HEK293 (cell line): ENCODE data around the gene RGS7BP.

Source experiments
- CTCF ChIA-PET: fragments of 350-600 bp; formaldehyde crosslinking; extraction: SDS; loops from one replicate; lab custom pipeline; 2021; ENCODE audit warnings: antibody characterized with exemption; lab: Yijun Ruan, JAX
- POLR2A ChIA-PET: fragments of 300-600 bp; formaldehyde crosslinking; extraction: SDS; loops from one replicate; lab custom pipeline; 2020; ENCODE audit warnings: antibody characterized with exemption, inconsistent platforms; lab: Yijun Ruan, JAX
- H3K27ac ChIP-seq: fragments of 200-500 bp; sonication (Bioruptor generic); 2 replicates; pipeline ENCODE4 v1.5.1; 2014; ENCODE audit warnings: low read depth, low read length, control low read depth, inconsistent platforms; ENCODE audit errors: extremely low read depth
- H3K36me3 ChIP-seq, 2 experiments: fragments of 200-500 bp in 1 of 2; sonication (Bioruptor generic) in 1 of 2; 1 replicate in 1 of 2; 2 replicates in 1 of 2; pipeline ENCODE4 v1.5.1; 2014 to 2017; ENCODE audit warnings: inconsistent platforms in 2 of 2, low read length in 2 of 2; ENCODE audit not compliant: control insufficient read depth in 2 of 2, insufficient read depth in 1 of 2
- H3K4me1 ChIP-seq: fragments of 200-500 bp; sonication (Bioruptor generic); 2 replicates; pipeline ENCODE4 v1.5.1; 2014; ENCODE audit warnings: mild to moderate bottlenecking, low read length, inconsistent platforms; ENCODE audit not compliant: control insufficient read depth, insufficient read depth
- H3K4me3 ChIP-seq: 2 replicates; pipeline ENCODE4 v1.5.1; 2011; ENCODE audit warnings: low read depth, mild to moderate bottlenecking, control low read depth, low read length, moderate library complexity
- H3K9me3 ChIP-seq: fragments of 200-500 bp; sonication (Bioruptor generic); 2 replicates; pipeline ENCODE4 v1.5.1; 2014; ENCODE audit warnings: low read depth, low read length, inconsistent platforms; ENCODE audit not compliant: control insufficient read depth, insufficient read depth
- BCL11A ChIP-seq: fragments of 450-650 bp; formaldehyde crosslinking; IDR thresholded peaks from 2 replicates; pipeline ENCODE4 v1.5.1; 2016; ENCODE audit warnings: low read depth, missing biosample characterization, missing genetic modification characterization
- HOXD13 ChIP-seq: sonication (generic); formaldehyde crosslinking; IDR thresholded peaks from 2 replicates; pipeline ENCODE4 v1.8.0; 2022; ENCODE audit warnings: missing genetic modification reagents, borderline replicate concordance
- REPIN1 ChIP-seq: fragments of 450-650 bp; formaldehyde crosslinking; IDR thresholded peaks from 2 replicates; pipeline ENCODE4 v1.5.1; 2017; ENCODE audit warnings: missing biosample characterization, missing genetic modification characterization, low read depth
- TCF7L2 ChIP-seq: IDR thresholded peaks from 2 replicates; pipeline ENCODE4 v1.6.1; 2011; ENCODE audit warnings: low read depth, mild to moderate bottlenecking, inconsistent platforms, low read length, moderate library complexity, borderline replicate concordance
- TRIM28 ChIP-seq: IDR thresholded peaks from 2 replicates; pipeline ENCODE4 v1.6.1; 2011; ENCODE audit warnings: low read length, control low read depth, borderline replicate concordance
- WT1 ChIP-seq: fragments of 450-650 bp; formaldehyde crosslinking; IDR thresholded peaks from 2 replicates; pipeline ENCODE4 v1.5.1; 2016; ENCODE audit warnings: missing biosample characterization, missing genetic modification characterization
- ZBTB21 ChIP-seq: fragments of 450-650 bp; formaldehyde crosslinking; IDR thresholded peaks from 2 replicates; pipeline ENCODE4 v1.5.1; 2017; ENCODE audit warnings: missing biosample characterization, missing genetic modification characterization
- ZBTB7A ChIP-seq: fragments of 450-650 bp; formaldehyde crosslinking; IDR thresholded peaks from 2 replicates; pipeline ENCODE4 v1.5.1; 2016; ENCODE audit warnings: low read depth, missing biosample characterization, missing genetic modification characterization
- ZNF114 ChIP-seq: fragments of 450-650 bp; formaldehyde crosslinking; IDR thresholded peaks from 2 replicates; pipeline ENCODE4 v1.5.0; 2017; ENCODE audit warnings: missing biosample characterization, missing genetic modification characterization
- ZNF19 ChIP-seq: fragments of 450-650 bp; formaldehyde crosslinking; IDR thresholded peaks from 2 replicates; pipeline ENCODE4; 2016; ENCODE audit warnings: missing biosample characterization, missing genetic modification characterization, low read depth
- ZNF202 ChIP-seq: fragments of 450-650 bp; formaldehyde crosslinking; IDR thresholded peaks from 2 replicates; pipeline ENCODE4 v1.5.1; 2016; ENCODE audit warnings: missing biosample characterization, missing genetic modification characterization, borderline replicate concordance
- ZNF24 ChIP-seq: fragments of 450-650 bp; formaldehyde crosslinking; IDR thresholded peaks from 2 replicates; pipeline ENCODE4 v1.5.1; 2016; ENCODE audit warnings: missing biosample characterization, missing genetic modification characterization
- ZNF423 ChIP-seq: fragments of 450-650 bp; formaldehyde crosslinking; IDR thresholded peaks from 2 replicates; pipeline ENCODE4 v1.5.1; 2016; ENCODE audit warnings: missing biosample characterization, missing genetic modification characterization
- ZNF48 ChIP-seq: fragments of 450-650 bp; formaldehyde crosslinking; IDR thresholded peaks from 2 replicates; pipeline ENCODE4 v1.5.1; 2016; ENCODE audit warnings: missing biosample characterization, missing genetic modification characterization
- ZNF548 ChIP-seq: fragments of 450-650 bp; formaldehyde crosslinking; IDR thresholded peaks from 2 replicates; pipeline ENCODE4 v1.5.1; 2016; ENCODE audit warnings: missing biosample characterization, missing genetic modification characterization
- ZNF624 ChIP-seq: fragments of 450-650 bp; formaldehyde crosslinking; IDR thresholded peaks from 2 replicates; pipeline ENCODE4 v1.5.1; 2017; ENCODE audit warnings: missing biosample characterization, missing genetic modification characterization
- ZNF677 ChIP-seq: fragments of 450-650 bp; IDR thresholded peaks from 2 replicates; pipeline ENCODE4 v1.5.0; 2018; ENCODE audit warnings: missing biosample characterization, mild to moderate bottlenecking, missing genetic modification characterization, moderate library complexity
- ZNF701 ChIP-seq: fragments of 450-650 bp; formaldehyde crosslinking; IDR thresholded peaks from 2 replicates; pipeline ENCODE4 v1.5.1; 2016; ENCODE audit warnings: missing biosample characterization, missing genetic modification characterization
- ZNF768 ChIP-seq: fragments of 450-650 bp; formaldehyde crosslinking; IDR thresholded peaks from 2 replicates; pipeline ENCODE4 v1.5.1; 2018; ENCODE audit warnings: missing biosample characterization, mild to moderate bottlenecking, missing genetic modification characterization
- TF ChIP-seq, protein P1 (sequence below): fragments of 450-650 bp; formaldehyde crosslinking; IDR thresholded peaks from 2 replicates; pipeline ENCODE4 v1.5.1; 2016; ENCODE audit warnings: missing biosample characterization, missing genetic modification characterization
- TF ChIP-seq, protein P2 (sequence below): fragments of 450-650 bp; formaldehyde crosslinking; IDR thresholded peaks from 2 replicates; pipeline ENCODE4 v1.5.1; 2016; ENCODE audit warnings: missing biosample characterization, missing genetic modification characterization
- TF ChIP-seq, protein P3 (sequence below): fragments of 450-650 bp; formaldehyde crosslinking; IDR thresholded peaks from 2 replicates; pipeline ENCODE4 v1.5.1; 2017; ENCODE audit warnings: missing biosample characterization, missing genetic modification characterization
- TF ChIP-seq, protein P4 (sequence below): fragments of 450-650 bp; formaldehyde crosslinking; IDR thresholded peaks from 2 replicates; pipeline ENCODE4 v1.5.1; 2016; ENCODE audit warnings: missing biosample characterization, missing genetic modification characterization
- TF ChIP-seq, protein P5 (sequence below): fragments of 450-650 bp; IDR thresholded peaks from 2 replicates; pipeline ENCODE4 v1.5.1; 2018; ENCODE audit warnings: missing biosample characterization, missing genetic modification characterization
- TF ChIP-seq, protein P6 (sequence below): fragments of 450-650 bp; formaldehyde crosslinking; IDR thresholded peaks from 2 replicates; pipeline ENCODE4 v1.5.1; 2017; ENCODE audit warnings: missing biosample characterization, missing genetic modification characterization

Gene RGS7BP

DNA sequence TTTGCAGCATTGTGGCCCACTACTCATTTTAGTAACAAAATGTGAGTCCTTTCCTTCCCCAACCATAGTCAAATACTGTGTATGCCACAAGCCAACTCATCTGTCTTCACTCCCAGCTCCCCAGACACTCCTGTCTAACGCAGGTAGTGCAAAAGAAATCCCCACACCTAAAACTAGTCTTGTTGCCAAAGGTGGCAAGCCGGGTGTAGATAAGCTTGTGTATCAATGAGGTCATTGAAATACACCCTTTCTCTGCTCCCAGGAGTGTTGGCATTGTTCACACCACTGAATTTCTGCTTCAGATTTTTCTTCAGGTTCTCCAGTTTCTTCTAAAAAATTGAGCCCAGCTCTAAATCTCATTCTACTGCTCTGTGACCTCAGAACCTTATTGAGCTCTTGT, 19.7 kb upstream of the RGS7BP start:
- Histone ChIP-seq H3K36me3 (no peaks in the 10 kb centered on the region), H3K27ac (no peak overlapping the region)
- POLR2A ChIA-PET, result no interaction called here
- TF ChIP-seq TCF7L2, result no peak
- TF ChIP-seq HOXD13 (CRISPR knock-in tag), result no peak
- no peak for TF ChIP-seq BCL11A (tag by site-specific recombination)
- TF ChIP-seq ZNF677 (tag by site-specific recombination), result no peak
- no peak for TF ChIP-seq ZNF701 (tag by site-specific recombination)
- TF ChIP-seq ZNF24, result no peak
- TF ChIP-seq, protein P1, sequence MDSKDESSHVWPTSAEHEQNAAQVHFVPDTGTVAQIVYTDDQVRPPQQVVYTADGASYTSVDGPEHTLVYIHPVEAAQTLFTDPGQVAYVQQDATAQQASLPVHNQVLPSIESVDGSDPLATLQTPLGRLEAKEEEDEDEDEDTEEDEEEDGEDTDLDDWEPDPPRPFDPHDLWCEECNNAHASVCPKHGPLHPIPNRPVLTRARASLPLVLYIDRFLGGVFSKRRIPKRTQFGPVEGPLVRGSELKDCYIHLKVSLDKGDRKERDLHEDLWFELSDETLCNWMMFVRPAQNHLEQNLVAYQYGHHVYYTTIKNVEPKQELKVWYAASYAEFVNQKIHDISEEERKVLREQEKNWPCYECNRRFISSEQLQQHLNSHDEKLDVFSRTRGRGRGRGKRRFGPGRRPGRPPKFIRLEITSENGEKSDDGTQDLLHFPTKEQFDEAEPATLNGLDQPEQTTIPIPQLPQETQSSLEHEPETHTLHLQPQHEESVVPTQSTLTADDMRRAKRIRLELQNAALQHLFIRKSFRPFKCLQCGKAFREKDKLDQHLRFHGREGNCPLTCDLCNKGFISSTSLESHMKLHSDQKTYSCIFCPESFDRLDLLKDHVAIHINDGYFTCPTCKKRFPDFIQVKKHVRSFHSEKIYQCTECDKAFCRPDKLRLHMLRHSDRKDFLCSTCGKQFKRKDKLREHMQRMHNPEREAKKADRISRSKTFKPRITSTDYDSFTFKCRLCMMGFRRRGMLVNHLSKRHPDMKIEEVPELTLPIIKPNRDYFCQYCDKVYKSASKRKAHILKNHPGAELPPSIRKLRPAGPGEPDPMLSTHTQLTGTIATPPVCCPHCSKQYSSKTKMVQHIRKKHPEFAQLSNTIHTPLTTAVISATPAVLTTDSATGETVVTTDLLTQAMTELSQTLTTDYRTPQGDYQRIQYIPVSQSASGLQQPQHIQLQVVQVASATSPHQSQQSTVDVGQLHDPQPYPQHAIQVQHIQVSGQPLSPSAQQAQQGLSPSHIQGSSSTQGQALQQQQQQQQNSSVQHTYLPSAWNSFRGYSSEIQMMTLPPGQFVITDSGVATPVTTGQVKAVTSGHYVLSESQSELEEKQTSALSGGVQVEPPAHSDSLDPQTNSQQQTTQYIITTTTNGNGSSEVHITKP (tag by site-specific recombination), result no peak
- TF ChIP-seq, protein P2, sequence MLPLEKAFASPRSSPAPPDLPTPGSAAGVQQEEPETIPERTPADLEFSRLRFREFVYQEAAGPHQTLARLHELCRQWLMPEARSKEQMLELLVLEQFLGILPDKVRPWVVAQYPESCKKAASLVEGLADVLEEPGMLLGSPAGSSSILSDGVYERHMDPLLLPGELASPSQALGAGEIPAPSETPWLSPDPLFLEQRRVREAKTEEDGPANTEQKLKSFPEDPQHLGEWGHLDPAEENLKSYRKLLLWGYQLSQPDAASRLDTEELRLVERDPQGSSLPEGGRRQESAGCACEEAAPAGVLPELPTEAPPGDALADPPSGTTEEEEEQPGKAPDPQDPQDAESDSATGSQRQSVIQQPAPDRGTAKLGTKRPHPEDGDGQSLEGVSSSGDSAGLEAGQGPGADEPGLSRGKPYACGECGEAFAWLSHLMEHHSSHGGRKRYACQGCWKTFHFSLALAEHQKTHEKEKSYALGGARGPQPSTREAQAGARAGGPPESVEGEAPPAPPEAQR (tag by site-specific recombination), result no peak
- TF ChIP-seq, all 188 proteins: peak for 0
- Histone ChIP-seq H3K4me3 (no peak overlapping the region), H3K4me1 (no peaks in the 10 kb centered on the region), H3K9me3 (no peaks in the 10 kb centered on the region)
- CTCF ChIA-PET, result no interaction called here

DNA sequence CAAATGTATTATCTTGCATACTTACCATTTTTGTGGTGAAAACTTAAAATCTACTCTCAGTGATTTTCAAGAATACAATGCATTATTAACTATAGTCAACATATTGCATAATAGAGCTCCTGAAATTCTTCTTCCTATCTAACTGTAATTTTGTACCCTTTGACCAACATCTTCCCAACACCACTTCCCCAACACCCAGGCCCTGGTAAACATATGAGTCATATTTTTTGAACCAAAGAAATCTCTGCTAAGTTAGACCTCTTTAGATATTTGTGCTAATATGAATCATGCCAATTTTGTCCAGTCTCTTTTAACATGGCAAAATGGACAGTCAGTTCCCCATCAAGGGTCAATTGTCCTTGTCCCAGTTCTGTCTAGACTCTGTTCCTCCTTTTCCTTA, 18.5 kb upstream of the RGS7BP start:
- H3K27ac ChIP-seq, result no peak overlapping the region
- no peaks in the 10 kb centered on the region for H3K4me1 ChIP-seq
- ChIA-PET CTCF (interaction anchor here (1.0 kb wide), 1 partner anchor 10 kb away, joined by 3 read pairs; no protein-coding TSS in a partner anchor), POLR2A (no interaction called here)
- H3K9me3 ChIP-seq, result no peaks in the 10 kb centered on the region
- H3K36me3 ChIP-seq, result no peaks in the 10 kb centered on the region
- H3K4me3 ChIP-seq, result no peak overlapping the region
- TF ChIP-seq ZNF202 (tag by site-specific recombination) (no peak), ZNF114 (tag by site-specific recombination) (no peak), ZNF548 (tag by site-specific recombination) (no peak), TRIM28 (no peak), ZNF48 (tag by site-specific recombination) (no peak), ZBTB21 (tag by site-specific recombination) (no peak), REPIN1 (tag by site-specific recombination) (no peak), ZNF19 (no peak), ZNF423 (tag by site-specific recombination) (no peak), ZNF768 (tag by site-specific recombination) (no peak), ZBTB7A (tag by site-specific recombination) (no peak), ZNF624 (tag by site-specific recombination) (no peak), WT1 (tag by site-specific recombination) (no peak), ZNF24 (no peak)
- TF ChIP-seq, protein P3, sequence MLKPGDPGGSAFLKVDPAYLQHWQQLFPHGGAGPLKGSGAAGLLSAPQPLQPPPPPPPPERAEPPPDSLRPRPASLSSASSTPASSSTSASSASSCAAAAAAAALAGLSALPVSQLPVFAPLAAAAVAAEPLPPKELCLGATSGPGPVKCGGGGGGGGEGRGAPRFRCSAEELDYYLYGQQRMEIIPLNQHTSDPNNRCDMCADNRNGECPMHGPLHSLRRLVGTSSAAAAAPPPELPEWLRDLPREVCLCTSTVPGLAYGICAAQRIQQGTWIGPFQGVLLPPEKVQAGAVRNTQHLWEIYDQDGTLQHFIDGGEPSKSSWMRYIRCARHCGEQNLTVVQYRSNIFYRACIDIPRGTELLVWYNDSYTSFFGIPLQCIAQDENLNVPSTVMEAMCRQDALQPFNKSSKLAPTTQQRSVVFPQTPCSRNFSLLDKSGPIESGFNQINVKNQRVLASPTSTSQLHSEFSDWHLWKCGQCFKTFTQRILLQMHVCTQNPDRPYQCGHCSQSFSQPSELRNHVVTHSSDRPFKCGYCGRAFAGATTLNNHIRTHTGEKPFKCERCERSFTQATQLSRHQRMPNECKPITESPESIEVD, result no peak
- TF ChIP-seq, protein P4, sequence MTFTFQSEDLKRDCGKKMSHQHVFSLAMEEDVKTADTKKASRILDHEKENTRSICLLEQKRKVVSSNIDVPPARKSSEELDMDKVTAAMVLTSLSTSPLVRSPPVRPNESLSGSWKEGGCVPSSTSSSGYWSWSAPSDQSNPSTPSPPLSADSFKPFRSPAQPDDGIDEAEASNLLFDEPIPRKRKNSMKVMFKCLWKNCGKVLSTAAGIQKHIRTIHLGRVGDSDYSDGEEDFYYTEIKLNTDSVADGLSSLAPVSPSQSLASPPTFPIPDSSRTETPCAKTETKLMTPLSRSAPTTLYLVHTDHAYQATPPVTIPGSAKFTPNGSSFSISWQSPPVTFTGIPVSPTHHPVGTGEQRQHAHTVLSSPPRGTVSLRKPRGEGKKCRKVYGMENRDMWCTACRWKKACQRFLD (tag by site-specific recombination), result no peak
- TF ChIP-seq, protein P5, sequence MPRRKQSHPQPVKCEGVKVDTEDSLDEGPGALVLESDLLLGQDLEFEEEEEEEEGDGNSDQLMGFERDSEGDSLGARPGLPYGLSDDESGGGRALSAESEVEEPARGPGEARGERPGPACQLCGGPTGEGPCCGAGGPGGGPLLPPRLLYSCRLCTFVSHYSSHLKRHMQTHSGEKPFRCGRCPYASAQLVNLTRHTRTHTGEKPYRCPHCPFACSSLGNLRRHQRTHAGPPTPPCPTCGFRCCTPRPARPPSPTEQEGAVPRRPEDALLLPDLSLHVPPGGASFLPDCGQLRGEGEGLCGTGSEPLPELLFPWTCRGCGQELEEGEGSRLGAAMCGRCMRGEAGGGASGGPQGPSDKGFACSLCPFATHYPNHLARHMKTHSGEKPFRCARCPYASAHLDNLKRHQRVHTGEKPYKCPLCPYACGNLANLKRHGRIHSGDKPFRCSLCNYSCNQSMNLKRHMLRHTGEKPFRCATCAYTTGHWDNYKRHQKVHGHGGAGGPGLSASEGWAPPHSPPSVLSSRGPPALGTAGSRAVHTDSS (tag by site-specific recombination), result no peak
- TF ChIP-seq, protein P6, sequence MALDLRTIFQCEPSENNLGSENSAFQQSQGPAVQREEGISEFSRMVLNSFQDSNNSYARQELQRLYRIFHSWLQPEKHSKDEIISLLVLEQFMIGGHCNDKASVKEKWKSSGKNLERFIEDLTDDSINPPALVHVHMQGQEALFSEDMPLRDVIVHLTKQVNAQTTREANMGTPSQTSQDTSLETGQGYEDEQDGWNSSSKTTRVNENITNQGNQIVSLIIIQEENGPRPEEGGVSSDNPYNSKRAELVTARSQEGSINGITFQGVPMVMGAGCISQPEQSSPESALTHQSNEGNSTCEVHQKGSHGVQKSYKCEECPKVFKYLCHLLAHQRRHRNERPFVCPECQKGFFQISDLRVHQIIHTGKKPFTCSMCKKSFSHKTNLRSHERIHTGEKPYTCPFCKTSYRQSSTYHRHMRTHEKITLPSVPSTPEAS (tag by site-specific recombination), result no peak
- TF ChIP-seq, all 188 proteins: peak for 0
